Measurements from ENCODE around the gene PIAS2.
A peak's percentile ranks its signal among the peaks of the same experiment; 100 is the strongest.
"Not testable (repeated sequence)": the region's sequence is repeated elsewhere in the genome, so short reads cannot be mapped to it uniquely, and the experiment has no call there.

Gene PIAS2

GRCh38 chr18:46917108-46917802, at the start of gene PIAS2, which contains the start of gene KATNAL2:
Gene PIAS2 (minus strand): TSS chr18:46917507. CDS start chr18:46917345, 162 bp downstream.
Gene KATNAL2 (plus strand): TSS chr18:46917602. CDS start chr18:46946873, 29,271 bp downstream.
- FAIRE-seq, result no peak
- DNase-seq (ENCODE audit: insufficient read length, low spot score), result peak; percentile 57

- FAIRE-seq; DNase-seq (ENCODE audit: insufficient read length, low spot score): not testable (repeated sequence)
Measured at GRCh38 chr18:46966266-46966665, 49.0 kb upstream of the PIAS2 start.

DNA sequence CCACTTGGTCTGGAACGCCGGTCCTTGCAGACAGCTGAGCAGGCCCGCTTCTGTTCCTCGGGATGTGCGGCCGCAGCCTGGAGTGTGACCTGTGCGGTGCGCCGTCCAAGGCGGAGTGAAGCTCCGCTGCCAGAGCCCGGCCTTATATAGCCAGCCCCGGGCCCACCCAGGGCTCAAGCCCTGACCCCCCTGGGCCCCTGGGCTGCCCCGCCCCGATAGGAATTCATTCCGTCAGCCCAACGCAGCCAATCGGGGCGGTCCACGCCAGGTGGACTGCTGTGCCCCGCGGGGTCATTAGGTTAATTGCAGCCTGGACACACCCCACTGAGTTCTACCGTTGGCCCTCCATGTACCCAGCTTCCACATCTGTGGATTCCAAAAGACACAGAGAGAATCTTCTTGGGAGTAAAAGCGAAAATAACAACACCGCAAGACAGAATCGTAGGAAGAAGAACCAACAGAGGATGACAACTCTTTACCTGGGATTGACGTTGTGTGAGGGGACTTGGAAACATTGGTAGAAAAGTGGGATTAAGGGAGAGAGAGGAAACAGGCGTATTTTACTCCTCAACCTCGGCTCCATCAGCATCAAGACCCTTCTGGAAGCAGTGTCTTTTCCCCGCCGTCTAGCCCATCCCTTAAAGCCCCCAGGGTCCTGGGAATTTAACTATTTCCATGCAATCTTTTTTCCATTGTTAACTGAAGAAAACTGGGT, 47.4 kb upstream of the PIAS2 start:
- DNase-seq (ENCODE audit: insufficient read length, low spot score); FAIRE-seq: not testable (repeated sequence)

DNA sequence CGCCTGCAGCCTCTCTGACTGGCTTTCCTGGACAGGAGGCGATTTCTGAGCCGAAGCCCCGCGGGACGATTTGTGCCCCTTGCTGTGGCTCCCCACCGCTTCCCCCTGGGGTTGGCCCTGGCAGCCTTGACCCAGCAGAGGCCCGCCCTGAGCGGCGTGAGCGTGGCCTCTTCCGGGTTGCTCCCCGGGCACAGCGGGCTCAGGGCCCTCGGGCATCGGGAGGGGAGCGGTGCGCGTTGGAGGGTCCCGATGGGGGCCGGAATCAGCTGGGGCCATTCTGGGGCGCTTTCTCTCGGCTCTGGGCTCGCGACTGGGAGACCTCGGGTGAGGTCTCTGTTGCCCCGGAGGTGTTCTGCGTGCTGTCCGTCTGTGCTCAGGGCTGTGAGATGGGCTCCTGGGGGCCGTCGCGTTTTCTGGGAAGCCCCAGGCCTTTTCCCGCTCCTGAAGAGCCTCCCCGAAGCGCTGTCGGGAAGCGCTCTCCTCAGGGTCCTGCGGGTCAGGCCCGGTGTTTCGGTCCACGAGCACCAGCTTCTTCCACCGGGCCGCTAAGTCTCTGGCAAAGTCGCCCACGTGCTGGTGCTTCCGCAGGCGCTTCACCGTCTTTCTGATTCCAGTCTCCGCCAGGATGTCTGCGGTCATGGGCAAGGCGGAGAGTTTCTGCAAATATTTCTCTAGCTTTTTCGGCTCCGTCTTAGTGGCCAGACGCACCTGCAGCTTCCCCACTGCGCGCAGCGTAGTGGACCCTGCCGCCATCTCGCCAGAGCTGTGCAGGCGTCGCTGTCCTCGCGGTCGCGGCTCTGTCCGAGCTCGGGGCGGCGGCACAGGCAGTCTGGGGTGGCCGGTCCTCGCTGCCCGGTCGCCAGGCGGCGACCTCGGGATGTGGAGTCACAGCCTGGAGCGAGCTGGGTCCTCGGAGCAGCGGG, 46.6 kb upstream of the PIAS2 start:
- not testable (repeated sequence) for FAIRE-seq; DNase-seq (ENCODE audit: insufficient read length, low spot score)

DNA sequence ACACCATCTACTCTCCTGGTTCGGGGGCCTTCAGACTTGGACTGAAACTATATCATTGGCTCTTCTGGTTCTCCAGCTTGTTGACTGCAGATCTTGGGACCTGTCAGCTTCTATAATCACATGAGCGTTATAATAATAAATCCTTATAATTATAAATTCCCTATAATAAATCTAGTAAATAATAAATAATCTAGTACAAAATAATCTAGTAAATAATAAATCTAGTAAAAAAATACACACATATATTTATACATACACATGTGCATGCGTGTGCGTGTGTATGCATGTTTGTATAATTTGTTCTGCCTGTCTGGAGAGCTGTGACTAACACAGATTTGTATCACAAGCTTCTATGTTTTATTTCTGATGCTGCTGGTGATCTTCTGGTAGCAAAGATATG, 40.9 kb upstream of the PIAS2 start:
- no peak for DNase-seq (ENCODE audit: insufficient read length, low spot score)
- no peak for FAIRE-seq

DNA sequence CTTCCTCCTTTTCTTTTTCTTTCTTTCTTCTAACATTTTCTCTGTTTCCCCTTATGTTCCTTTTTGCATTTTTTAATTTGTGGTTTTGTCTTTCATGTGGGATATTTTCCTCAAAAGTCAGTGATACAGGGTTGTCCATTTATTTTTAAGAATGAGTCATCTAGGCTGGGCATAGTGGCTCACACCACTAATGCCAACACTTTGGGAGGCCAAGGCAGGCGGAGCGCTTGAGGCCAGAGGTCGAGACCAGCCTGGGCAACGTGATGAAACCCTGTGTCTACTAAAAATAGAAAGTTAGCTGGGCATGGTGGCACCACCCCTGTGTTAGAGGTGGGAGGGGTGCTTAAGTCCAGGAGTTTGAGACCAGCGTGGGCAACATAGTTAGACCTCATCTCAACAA, 35.9 kb upstream of the PIAS2 start:
- no peak for FAIRE-seq
- no peak for DNase-seq (ENCODE audit: insufficient read length, low spot score)

GRCh38 chr18:46950064-46950656, 32.9 kb upstream of the PIAS2 start:
- FAIRE-seq, result no peak
- no peak for DNase-seq (ENCODE audit: insufficient read length, low spot score)

GRCh38 chr18:46946656-46947282, 29.5 kb upstream of the PIAS2 start:
- FAIRE-seq (no peak), DNase-seq (ENCODE audit: insufficient read length, low spot score) (peak; percentile 84)

- FAIRE-seq, result no peak
Measured at GRCh38 chr18:46942646-46943045, 25.3 kb upstream of the PIAS2 start.

DNA sequence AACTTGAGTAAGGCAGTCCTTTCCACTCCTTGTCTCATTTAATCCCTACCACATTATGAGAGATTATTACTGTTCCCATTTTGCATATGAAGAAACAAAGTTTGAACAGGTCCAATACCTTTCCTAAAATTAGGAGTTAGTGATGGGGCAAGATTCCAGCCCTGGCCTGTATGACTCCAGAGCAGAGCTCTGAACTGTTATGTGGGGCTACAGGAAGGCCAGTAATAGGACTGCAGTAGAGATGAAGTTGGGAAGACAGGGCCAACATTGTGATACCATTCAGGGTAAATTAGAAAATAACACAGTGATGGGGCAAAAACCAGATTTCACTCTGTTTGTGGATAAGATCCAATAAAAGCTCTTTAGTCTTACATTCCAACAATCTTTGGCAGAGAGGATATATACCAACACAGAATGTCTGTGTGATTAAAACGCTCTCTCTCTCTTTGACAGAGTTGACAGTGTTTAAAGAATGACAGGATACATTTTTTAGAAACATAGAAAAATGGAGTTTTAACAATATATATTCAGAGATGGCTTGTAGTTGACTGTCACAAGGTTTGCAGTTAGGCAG, 22.8 kb upstream of the PIAS2 start:
- no peak for FAIRE-seq
- no peak for DNase-seq (ENCODE audit: insufficient read length, low spot score)

More at GRCh38 chr18:46942646-46943045, 25.3 kb upstream of the PIAS2 start:
- DNase-seq (ENCODE audit: insufficient read length, low spot score), result no peak

- no peak for FAIRE-seq
- peak; percentile 70 for DNase-seq (ENCODE audit: insufficient read length, low spot score)
Measured at GRCh38 chr18:46939337-46939963, 22.1 kb upstream of the PIAS2 start.

- no peak for DNase-seq (ENCODE audit: insufficient read length, low spot score)
- no peak for FAIRE-seq
Measured at GRCh38 chr18:46920653-46921052, 3.3 kb upstream of the PIAS2 start.

DNA sequence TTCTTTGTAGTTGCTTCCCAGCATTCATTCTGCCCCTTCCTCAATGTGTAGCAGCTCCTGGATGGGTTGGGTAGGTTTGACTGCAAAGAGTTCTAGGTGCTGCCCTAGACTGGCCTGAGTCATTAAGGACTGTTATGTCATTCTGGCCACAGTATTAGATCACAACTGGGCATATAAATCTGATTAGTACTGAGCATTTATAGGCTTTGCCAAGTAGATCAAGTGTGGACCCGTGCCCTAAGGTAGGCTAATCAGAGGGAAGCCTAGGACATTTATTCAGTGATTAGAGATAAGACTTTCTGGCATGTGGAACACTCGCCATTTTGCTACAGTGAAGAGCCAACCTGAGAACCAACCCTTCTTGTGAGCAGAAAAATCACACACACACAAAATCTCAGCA, 2.8 kb upstream of the PIAS2 start:
- no peak for DNase-seq (ENCODE audit: insufficient read length, low spot score)
- FAIRE-seq, result no peak

- DNase-seq (ENCODE audit: insufficient read length, low spot score), result peak; percentile 22
- FAIRE-seq, result no peak
Measured at GRCh38 chr18:46917803-46918600, 695 bp upstream of the PIAS2 start.

- FAIRE-seq (no peak), DNase-seq (ENCODE audit: insufficient read length, low spot score) (peak; percentile 17)
Measured at GRCh38 chr18:46916551-46917107, 678 bp downstream of the PIAS2 start.

DNA sequence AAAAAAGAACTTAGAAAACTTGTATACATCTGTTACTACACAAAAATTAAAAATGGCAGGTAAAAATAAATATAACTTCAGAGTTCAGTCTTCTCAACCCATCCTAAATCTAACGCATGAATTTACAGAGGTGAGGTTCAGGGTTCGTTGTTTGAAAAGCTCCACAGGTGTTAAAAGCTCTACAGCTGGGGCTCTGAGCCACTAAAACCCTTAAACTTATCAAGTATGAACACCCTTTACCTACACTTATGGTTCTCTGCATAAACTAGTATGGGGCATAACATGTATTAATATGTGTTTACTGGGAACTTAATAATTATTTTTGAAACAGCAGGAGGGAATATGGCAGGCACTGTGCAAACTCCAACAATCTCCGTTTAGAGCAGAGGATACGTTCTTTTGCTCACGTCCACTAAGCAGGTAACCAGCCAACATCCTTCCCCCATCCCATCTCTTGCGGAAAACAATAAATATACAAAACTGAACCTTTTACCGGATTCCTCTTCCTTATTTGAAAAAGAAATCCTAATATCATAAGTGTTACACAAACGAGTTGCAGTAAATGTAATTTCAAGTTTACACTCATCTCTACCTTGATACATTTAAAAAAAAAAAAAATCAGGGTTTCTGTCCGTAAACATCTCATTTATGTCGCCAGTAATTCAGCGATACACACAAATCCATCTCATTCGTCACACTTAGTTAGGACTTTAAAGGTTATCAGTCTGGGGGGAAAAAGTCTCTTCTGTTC, 1.3 kb downstream of the PIAS2 start:
- DNase-seq (ENCODE audit: insufficient read length, low spot score) (no peak), FAIRE-seq (no peak)

- FAIRE-seq, result no peak
- DNase-seq (ENCODE audit: insufficient read length, low spot score), result no peak
Measured at GRCh38 chr18:46910856-46911255, 6.5 kb downstream of the PIAS2 start.

Data from HTR-8/SVneo (cell line).